SU-DHL-6 (cell line): ENCODE results near the gene MAP2K3.

Experiments
- EZH2phosphoT487 ChIP-seq: fragments of 200-600 bp; sonication (generic), shearing (Covaris generic); conservative IDR thresholded peaks from 2 replicates; pipeline ENCODE4 v1.6.1; 2018; ENCODE audit warnings: mild to moderate bottlenecking, antibody characterized with exemption, low read length, moderate library complexity, mixed read lengths
- TF ChIP-seq, protein P1 (sequence below): fragments of 200-600 bp; sonication (generic); IDR thresholded peaks from one replicate; pipeline ENCODE4 v1.5.1; 2017; ENCODE audit warnings: antibody characterized with exemption, mild to moderate bottlenecking, low read length, moderate library complexity; ENCODE audit not compliant: insufficient read depth, poor library complexity, severe bottlenecking

DNA sequence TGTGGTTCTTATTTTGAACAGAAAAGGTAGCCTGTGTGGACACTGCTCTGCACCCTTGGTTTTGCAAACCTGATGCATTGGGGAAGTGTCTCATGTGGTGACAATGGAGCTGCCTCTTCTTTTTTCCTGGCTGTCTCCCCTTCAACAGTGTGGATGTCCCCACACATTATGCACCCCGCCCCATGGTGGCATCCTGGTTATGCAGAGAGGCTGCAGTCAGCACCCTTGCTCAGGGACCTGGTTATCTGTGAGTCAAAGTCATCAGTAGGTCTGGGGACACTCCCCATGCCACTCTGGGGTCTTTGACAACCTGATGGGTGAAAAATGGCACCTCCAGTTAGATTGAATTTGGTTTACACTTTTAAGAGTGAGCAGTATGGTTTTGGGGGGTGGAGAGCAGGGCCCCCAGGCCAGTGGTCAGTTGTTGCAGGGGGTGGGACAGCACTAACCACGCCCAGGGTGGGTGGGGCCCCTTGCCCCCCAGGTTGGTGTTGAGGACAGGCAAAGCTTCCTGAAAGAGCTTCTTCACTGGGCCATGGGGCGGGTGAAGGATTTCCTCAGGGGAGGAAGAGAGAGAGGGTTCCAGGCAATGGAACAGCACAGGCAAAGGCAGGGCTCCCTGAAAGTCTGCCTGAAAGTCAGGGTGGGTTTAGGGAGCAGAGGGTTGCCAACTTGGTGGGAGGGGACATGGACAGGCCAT is 67.0 kb downstream of the MAP2K3 start:
- TF ChIP-seq, protein P1, sequence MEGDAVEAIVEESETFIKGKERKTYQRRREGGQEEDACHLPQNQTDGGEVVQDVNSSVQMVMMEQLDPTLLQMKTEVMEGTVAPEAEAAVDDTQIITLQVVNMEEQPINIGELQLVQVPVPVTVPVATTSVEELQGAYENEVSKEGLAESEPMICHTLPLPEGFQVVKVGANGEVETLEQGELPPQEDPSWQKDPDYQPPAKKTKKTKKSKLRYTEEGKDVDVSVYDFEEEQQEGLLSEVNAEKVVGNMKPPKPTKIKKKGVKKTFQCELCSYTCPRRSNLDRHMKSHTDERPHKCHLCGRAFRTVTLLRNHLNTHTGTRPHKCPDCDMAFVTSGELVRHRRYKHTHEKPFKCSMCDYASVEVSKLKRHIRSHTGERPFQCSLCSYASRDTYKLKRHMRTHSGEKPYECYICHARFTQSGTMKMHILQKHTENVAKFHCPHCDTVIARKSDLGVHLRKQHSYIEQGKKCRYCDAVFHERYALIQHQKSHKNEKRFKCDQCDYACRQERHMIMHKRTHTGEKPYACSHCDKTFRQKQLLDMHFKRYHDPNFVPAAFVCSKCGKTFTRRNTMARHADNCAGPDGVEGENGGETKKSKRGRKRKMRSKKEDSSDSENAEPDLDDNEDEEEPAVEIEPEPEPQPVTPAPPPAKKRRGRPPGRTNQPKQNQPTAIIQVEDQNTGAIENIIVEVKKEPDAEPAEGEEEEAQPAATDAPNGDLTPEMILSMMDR, result no peak
- no peak for TF ChIP-seq EZH2phosphoT487
